ENCODE results near the gene HECW1.
A peak's percentile ranks its signal among the peaks of the same experiment; 100 is the strongest.
"Not testable (repeated sequence)": the region's sequence is repeated elsewhere in the genome, so short reads cannot be mapped to it uniquely, and the experiment has no call there.

The HECW1 gene

DNA sequence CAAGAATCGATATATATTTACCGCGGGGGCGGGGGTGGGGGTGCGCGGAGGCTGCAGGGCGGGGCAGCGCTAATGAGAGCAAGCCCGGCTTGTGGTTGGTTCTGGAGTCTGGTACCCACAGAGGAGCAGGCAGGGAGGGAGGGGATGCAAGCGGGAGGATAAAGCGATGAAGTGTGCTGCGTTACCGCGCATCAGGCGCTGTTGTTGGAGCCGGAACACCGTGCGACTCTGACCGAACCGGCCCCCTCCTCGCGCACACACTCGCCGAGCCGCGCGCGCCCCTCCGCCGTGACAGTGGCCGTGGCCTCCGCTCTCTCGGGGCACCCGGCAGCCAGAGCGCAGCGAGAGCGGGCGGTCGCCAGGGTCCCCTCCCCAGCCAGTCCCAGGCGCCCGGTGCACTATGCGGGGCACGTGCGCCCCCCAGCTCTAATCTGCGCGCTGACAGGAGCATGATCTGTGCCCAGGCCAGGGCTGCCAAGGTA is at the start of gene HECW1:
HECW1 (plus strand) TSS at position 189 of the 482 bp plus-strand sequence. CDS start 131,259 bp downstream, outside the sequence.
- DNase-seq = no peak

- DNase-seq = no peak
These were observed 40.8 kb upstream of the HECW1 start for GRCh38 chr7:43071604-43072003.

DNA sequence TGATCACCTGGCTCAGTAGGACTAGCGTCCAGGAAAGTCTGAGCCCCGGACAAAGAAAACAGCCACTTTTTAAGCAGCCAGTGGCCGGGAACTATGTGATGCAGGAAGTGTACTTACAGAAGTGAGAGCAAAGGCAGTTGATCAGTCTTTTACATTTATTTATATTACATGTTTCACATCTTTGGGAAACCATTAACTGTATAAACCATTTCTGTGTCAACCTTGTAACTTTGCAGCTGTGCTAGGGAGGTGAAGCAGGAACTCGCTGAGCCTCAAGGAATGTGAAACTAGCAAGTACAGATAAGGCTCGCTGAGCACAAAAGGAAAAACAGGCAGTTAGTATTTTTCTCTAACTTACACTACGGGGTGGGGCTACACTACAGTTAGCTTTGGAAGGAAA is 39.9 kb upstream of the HECW1 start:
- DNase-seq = peak; percentile 23

- DNase-seq = not testable (repeated sequence)
These were observed 38.6 kb upstream of the HECW1 start for GRCh38 chr7:43073811-43074210.

DNA sequence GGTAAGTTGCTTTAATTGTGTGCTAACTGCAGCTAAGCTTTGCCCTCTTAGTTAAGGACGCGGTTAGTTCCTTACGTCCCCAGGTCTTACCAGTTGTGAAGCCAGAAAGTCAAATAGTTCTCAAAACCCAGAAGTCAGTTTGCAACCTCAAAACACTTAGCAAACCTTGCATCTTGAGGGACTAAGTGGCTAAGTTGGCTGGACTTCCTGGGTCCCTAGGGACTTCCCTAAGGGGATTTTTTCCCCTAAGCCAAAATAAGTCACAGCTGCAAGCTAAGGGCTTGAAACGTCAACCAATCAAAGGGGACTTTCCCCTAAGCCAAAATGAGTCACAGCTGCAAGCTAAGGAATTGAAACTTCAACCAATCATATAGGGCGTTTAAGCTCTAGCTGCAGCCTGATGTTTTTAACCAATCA is 36.2 kb upstream of the HECW1 start:
- no peak for DNase-seq

GRCh38 chr7:43076606-43077005 is 35.8 kb upstream of the HECW1 start:
- no peak for DNase-seq

- DNase-seq = no peak
These were observed 35.2 kb upstream of the HECW1 start for GRCh38 chr7:43077285-43077684.

DNA sequence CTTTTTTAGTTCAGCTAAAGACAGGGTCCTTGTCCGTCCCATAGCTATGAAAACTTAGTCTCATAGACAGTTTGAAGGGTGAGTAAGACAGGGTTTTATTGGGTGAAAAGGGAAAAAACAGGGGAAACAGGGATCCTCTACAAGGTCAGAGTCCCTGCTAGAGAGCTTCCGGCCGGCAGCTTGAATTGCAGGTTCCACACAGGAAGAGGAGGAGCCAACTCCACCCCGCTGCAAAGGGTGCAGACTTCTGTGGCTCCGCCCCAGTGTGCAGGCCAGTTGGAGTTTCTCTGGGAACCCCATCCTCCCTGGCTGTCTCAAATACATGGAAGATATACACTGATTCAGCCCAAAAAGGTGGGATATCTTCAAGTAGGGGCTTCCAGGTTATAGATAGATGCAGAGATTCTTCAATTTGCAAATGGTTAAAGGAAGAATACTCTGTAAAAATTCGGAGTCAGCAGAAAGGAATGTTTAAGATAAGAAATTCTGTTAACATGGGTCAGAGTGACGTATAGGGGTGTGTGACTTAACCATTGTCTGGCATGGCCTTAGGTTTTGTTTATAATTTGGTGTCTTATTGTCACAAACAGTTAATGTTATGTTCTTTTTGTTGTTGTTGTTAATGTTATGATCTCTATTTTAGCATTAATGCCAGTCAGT is 34.6 kb upstream of the HECW1 start:
- peak; percentile 67 for DNase-seq

DNA sequence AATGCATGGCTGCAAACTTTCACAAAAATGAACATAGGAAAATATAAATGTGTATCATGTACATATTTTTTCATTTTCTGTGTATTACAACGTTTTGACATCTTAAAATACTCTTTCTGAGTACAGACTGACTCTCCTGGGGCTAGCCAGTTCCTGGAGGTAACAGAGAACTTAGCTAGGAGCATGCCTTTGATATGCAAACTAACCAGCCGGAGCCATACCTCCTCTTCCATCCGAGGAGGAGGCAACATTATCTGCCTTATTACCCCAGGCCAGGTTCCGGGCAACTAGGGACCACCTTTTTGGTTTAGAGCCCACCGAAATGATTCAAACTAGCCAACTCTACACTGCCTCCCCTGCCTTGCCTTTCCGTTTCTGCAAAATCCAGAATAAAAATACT is 33.7 kb upstream of the HECW1 start:
- DNase-seq = no peak

DNA sequence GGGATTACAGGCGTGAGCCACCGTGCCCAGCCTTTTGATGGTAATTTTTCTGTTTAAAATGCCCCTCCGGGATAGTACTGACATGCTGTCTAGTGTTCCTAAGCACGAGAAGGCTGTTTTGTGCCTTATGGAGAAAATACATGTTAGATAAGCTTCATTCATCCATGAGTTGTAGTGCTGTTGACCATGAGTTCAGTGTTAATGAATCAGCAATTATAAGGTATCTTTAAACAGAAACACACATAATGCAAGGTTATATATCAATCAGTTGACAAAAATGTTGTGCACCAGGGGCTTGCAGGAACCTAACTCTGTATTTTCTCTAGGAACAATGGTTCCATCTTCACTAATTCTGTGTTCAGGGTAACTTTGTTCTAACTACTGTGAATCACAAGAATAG is 30.8 kb upstream of the HECW1 start:
- DNase-seq = no peak

DNA sequence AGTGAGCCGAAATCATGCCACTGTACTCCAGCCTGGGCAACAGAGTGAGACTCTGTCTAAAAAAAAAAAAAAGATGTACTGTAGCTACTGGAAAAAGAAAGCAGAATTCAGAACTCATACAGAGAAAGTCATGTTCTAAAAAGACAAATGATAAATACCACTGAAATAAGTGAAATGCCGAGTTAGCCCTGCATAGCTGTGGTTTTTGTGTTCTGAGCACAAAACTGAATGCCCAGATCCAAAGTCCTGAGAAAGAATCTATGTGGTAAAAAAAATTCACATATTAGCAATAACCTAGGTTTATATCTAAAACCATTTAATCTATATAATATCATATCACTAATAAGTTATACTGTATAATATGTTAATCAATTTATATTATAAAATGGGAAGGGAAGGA is 29.3 kb upstream of the HECW1 start:
- DNase-seq = no peak

DNA sequence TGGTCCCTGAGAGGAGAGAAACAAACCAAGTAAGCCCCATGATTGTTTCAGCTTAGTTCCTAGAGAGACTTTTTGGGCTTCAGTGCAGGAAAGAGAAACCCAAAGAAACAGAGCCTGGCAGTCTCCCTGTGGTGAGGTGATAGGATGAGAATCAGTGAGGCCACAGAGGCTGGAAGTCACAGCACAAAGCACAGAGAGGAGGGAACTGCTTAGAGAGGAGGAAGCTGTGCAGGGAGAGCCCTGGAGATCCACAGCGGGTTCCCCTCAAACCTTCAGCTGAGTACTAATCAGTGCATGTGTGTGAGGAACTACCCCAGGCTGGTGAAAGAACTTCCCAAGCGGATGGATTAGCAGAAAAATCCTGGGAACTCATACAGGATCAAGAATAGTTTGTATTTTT is 27.4 kb upstream of the HECW1 start:
- DNase-seq = no peak

GRCh38 chr7:43085992-43086391 is 26.5 kb upstream of the HECW1 start:
- DNase-seq = no peak

- no peak for DNase-seq
These were observed 19.6 kb upstream of the HECW1 start for GRCh38 chr7:43092819-43093218.

DNA sequence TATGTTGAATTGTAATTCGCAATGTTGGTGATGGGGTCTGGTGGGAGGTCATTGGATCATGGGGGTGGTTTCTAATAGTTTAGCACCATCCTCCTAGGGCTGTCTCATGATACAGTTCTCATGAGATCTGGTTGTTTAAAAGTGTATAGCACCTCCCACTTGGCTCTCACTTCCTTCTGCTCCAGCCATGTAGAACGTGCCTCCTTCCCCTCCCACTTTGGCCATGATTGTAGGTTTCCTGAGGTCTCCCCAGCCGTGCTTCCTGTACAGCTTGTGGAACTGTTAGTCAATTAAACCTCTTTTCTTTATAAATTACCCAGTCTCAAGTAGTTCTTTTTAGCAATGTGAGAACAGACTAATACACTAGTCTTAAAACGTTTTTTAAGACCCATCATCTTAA is 15.6 kb upstream of the HECW1 start:
- no peak for DNase-seq

GRCh38 chr7:43099750-43100149 is 12.7 kb upstream of the HECW1 start:
- DNase-seq = no peak

DNA sequence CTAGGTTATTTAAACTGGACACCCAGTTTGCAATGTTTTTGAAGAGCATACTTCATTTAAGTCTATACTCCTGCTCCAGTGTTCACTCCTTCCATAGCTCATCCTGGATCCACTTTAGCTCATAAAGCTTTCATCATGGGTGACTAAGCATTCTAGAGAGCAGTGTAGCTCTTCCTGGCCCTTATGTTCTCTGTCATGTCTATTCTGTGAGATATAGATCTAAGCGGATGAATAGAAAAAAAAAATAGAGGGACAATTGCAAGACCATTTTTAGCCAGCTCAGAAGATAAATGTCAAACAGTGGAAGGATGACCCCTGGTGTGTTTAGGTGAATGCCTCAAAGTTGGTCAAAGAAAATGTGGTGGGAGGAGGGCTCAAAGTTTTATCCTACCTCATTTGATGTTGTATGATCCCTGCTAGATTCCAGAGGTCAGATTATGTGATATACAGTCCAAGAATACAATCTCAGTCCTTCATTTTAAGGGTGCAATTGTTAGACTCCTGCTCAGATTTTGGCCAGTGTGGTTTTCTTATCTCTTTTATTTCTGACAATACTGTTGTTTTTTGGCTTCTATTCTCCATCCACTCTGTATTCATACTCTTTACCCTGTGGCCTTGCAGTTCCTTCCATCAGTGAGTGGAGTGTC is 7.5 kb upstream of the HECW1 start:
- no peak for DNase-seq

GRCh38 chr7:43105521-43106120 is 6.8 kb upstream of the HECW1 start:
- DNase-seq = no peak

DNA sequence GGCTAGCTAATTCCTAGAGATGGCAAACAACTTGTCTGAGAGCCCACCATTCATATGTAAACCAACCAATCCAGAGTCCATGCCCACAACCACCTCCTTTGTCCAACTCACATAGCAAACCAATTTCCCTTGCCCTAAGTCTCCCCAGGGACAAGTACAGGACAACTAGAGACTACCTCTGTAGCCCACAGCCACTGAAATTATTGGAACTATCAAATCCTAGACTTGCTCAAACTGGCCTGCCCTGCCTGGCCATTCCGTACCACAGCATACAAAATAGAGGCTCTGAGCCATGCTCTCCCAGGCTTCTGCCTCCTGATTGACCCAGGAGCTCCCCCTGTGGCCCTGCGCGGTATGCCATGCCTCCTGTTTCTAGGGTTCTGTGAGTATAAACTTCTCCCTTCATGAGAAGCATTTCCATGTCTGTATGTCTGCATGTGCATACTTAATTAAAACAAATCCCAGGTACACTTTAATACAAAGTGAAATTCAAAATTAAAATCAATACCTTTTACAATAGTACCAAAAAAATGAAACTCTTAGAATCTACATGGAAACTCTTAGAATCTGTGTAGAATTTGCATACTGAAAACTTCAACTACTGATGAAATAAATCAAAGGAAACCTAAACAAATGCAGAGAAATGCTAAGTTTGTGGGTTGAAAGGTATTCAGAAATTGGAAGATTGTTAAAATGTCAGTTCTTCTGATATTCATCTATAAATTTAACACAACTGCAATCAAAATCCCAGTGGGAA is 4.0 kb upstream of the HECW1 start:
- DNase-seq = peak; percentile 53

DNA sequence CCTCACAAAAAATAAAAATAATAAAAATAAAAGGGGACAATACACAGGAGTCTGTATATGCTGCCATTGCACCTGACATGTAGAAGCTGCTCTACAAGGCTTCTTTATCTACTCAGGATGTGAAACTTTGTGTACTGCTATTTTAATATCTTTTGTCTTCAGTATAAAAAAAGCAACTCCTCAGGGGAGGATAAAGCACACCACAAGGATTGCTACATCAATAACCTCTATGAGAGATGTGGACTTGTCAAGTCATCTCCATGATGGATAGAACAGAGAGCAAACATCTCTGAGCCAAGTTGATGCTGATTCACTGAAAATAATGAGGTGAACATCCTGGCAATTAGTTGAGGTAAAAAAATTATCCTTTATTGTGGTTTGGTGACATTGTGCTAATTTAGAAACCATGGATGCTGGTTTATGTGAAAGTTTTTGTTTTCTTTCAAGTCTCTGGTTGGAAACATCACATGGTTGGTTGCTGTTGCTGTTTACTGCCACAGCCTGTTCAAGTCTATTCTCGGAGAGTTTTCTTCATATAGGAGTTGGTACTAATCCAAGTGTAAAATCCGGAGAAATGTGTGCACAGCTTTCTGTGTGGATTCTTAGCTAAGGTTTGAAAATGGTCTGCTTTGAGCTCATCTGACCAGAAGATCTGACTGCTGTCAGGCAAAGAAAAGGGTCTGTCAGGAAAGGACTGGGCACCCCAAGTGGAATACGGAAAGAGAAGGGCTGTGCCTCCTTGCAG is 1.5 kb upstream of the HECW1 start:
- no peak for DNase-seq

DNA sequence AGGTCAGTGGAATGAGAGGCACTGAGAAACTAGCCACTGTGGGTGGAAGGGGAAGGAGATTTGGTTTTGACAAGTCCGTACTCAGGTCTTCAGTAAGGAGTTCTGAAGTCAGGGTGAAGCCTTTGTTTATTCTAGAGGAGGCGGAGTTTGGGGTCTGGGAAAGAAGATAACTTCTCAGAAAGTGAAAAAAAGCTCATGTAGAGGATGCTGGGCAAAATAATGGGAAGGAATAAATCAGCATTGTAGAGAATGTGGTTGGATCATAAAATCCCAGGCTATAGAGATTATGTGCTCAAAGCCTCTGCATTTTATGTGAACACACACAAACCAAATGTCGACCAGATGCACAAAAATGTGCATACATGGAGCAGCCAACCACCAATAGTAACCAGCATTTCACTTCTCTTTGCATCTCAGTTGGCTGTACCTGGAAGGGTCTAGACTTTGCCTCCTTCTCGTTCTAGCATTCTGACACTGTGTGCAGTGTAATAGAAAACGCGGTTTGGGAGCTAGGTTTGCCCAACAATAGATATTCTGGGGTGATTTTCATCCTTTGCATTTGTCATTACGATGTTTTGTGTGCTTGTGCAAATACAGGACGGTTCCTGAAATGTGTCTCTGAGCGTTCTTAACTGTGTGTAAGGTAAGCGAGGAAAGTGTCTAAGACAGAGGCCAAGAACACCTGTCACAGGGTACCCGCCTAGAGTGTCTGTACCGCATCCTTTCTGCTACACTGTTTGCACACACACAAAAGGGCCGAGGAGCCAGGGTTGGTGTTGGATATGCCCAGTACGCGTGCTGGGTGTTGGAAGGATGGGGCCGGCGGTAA is 603 bp upstream of the HECW1 start:
- DNase-seq = no peak

Measured in NCI-H226 (cell line).